ENCODE measurements around the gene EGLN1.

GRCh38 chr1:231381729-231382128 is 40.4 kb downstream of the EGLN1 start:
- TF ChIP-seq CTCF (conservative IDR thresholded peaks at IDR 0.05; ENCODE audit: low read depth in 2 of 2): no peak
- no peak for TF ChIP-seq REST (IDR thresholded peaks at IDR 0.05; ENCODE audit: unreplicated experiment)
- TF ChIP-seq POLR2AphosphoS5 (IDR thresholded peaks at IDR 0.05; ENCODE audit: low read depth): no peak
- no peak for TF ChIP-seq EZH2 (IDR thresholded peaks at IDR 0.05; ENCODE audit: low read depth, unreplicated experiment)
- no peak for TF ChIP-seq JUNB (IDR thresholded peaks at IDR 0.05; ENCODE audit: unreplicated experiment)
- no peak for TF ChIP-seq STAT1 (IDR thresholded peaks at IDR 0.05; ENCODE audit: unreplicated experiment)
- no peak for TF ChIP-seq ZNF331 (CRISPR knock-in tag; IDR thresholded peaks at IDR 0.05; ENCODE audit: low read depth)
- no peak for TF ChIP-seq NANOG (IDR thresholded peaks at IDR 0.05; ENCODE audit: borderline replicate concordance)
- no peak for TF ChIP-seq EZH2phosphoT487 (IDR thresholded peaks at IDR 0.05; ENCODE audit: unreplicated experiment)
- no peak for TF ChIP-seq CREB1 (CRISPR knock-in tag; IDR thresholded peaks at IDR 0.05; ENCODE audit: low read depth)
- no peak for TF ChIP-seq ZNF462 (CRISPR knock-in tag; IDR thresholded peaks at IDR 0.05)
